HG03442 (cell line): ENCODE measurements around the gene NAT14.
"Not testable (repeated sequence)": the region's sequence is repeated elsewhere in the genome, so short reads cannot be mapped to it uniquely, and the experiment has no call there.

Source experiments
- ATAC-seq: cut with Tn5 transposase; IDR thresholded peaks from one replicate; pipeline ENCODE4 v1.9.1; 2021; ENCODE audit warnings: mild to moderate bottlenecking, moderate library complexity; ENCODE audit not compliant: unreplicated experiment

Gene NAT14, protein sequence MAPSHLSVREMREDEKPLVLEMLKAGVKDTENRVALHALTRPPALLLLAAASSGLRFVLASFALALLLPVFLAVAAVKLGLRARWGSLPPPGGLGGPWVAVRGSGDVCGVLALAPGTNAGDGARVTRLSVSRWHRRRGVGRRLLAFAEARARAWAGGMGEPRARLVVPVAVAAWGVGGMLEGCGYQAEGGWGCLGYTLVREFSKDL

DNA sequence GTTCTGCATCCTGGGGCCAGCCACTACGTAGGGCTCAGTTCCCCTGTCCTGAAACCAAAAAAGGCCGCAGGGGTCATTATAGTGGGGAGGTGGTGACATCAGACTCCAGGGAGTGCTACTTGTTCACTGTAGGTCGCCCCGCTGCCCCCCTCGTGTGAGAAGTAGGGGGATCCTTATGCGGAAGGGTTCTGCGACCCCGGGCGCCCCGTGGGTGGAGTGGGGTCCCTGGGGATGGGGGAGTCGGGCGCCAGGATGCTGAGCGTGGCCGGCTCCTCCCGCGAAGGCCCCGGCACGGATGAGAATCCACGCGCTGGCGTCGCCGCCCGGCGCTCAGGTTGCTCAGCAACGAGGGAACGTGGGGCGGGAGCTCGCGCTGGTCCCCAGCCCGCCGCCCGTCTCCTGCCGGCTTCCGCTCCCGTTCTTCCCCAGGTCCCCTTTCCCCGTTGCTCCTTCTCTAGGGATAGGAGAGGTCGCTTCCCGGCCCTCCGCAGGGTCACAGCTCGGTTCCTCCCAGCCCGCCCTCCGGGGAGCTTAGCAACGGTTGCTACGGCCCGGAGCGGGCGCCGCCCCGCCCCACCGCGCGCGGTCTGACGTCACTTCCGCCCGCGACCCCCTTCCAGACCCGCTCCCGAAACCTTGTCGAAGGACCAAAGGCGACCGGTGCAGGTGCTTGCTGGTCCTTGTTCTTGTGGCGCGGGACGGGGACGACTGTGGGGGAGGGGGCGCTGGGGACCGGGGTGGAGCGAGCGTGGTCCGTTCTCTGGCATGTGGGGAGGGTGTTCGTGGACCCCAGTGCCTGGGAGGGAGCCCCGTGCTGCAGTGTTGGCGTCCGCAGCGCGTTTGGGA is at the start of gene NAT14:
Gene NAT14, plus strand, starts transcription at position 596 of the 846 bp plus-strand sequence. CDS start 521 bp downstream, outside the sequence.
- ATAC-seq: no peak

DNA sequence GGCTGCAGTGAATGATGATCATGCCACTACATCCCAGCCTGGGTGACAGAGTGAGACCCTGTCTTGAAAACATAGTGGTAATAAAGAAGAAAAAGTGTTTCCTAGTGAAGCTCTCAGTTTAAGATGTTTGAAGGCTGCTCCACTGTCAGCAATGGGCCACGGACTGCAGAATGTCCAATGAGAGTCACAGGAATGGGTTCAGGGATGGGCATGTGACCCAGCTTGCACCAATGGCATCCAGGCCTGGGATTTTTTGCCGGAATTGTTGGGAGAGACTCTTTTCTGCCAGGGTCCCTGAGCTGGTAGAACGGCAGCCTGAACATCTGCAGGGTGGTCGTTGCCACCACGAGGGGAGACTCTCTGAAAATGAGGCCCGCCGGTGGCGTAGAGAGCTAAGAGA is 48.1 kb upstream of the NAT14 start:
- ATAC-seq: no peak

DNA sequence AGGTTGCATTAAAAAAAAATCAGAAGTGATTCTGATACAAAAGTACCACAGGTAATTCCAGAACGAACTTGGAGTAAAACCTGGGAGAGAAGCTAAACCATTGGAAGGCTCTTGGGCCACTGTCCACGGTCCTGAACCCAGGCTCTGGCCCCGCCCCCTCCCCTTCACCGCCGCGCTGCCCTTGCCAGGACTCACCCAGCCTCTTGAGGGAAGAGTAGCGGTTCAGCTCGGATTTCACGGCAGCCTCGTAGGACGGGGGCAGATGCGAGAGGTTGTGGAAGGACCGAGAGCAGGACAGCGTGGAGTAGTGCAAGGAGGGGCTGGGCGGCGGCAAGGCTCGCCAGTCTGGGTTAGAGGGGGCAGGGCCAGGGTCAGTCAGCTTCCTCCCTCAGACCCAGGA is 47.6 kb upstream of the NAT14 start:
- no peak for ATAC-seq

DNA sequence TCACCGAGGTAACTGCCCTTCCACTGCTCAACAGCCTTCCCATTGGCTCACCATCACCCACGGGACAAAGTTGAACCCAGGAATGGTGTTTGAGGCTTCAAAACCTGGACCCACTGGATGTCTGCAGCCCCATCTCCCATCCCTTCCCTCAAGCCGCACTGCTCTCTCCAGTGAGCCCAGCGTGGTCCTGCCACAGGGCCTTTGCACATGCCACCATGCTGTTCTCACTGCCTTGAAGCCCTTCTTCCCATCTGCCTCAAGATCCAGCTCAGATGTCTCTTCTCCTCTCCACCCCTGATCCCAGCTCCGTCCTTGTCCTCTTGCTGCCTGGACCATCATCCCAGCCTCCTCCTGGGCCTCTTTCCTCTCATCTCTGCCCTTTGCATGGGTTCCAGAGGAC is 45.9 kb upstream of the NAT14 start:
- no peak for ATAC-seq

DNA sequence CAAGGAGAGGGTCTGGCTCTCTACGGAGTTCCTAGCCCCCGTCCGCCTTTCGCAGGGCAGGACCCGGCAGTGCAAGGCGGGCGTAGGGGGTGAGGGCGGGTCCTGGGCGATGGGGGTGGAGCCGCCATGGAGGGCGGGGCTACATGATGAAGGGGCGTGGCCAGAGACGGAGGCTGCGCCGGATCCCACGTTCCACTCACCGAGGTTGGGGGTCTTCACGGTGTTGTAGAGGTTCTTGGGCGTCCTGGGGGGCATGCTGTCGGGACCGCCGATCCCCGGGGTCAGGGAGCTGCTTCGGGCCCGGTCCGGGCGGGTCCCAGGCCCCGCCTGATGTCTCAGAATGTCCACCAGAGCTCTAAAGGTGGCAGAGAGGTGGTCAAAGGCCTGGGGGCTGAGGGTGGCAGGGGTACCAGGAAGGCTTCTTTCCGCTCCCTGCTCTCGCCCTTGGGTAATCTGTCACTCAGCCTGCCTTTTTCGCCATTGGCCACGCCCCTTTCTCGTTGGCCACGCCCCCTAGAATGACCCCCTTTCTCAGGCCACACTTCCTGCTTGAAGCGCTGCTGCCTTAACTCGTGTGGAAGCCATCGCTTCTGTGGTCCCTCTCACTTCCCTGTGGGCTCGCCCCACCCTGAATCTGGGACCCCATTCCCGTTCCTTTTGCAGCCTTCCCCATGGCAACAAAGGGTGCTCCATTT is 44.4 kb upstream of the NAT14 start:
- no peak for ATAC-seq

DNA sequence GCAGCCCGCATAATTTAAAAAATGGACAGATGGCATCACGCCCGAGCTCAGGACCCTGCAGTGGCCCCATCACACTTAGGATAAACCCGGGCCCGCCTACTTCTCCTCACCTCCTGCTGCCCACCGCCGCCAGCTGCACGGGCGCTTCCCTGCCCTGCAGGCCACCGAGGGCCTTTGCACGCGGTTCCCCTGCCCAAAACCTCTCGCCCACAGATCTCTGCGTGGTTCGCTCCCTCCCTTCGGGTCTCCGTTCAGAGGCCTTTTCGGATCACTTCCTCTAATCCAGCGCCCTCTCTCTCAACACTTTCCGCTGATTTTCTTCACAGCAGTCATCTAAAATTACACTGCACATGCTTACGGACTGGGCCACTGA is 43.7 kb upstream of the NAT14 start:
- no peak for ATAC-seq

DNA sequence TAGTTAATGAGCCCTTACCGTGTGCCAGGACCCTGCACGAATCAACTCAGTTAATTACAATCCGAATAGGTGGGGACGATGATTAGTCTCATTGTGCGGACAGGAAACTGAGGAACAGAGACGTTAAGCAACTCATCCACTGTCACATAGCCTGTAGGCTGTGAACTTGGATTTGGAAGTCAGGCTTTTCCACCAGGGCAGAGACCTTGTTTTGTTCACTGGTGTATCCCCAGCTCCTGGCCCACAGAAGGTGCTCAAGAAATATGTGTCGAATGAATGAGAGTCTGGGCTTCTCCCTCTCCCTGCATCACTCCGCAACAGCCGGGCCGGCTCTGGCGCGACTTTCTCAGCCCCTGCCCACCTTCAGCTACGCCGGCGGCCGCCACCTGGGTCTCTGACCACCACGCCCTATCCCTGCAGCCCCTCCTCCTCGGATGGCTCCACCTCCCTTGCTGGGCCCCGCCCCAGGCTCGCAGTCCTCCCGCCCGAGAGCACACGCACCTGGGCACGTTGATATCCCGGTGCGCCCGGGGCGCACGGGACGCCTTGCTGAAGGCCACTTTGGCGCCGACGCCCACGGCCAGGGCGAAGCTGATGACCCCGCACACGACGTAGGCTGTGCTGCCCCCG is 43.2 kb upstream of the NAT14 start:
- no peak for ATAC-seq

DNA sequence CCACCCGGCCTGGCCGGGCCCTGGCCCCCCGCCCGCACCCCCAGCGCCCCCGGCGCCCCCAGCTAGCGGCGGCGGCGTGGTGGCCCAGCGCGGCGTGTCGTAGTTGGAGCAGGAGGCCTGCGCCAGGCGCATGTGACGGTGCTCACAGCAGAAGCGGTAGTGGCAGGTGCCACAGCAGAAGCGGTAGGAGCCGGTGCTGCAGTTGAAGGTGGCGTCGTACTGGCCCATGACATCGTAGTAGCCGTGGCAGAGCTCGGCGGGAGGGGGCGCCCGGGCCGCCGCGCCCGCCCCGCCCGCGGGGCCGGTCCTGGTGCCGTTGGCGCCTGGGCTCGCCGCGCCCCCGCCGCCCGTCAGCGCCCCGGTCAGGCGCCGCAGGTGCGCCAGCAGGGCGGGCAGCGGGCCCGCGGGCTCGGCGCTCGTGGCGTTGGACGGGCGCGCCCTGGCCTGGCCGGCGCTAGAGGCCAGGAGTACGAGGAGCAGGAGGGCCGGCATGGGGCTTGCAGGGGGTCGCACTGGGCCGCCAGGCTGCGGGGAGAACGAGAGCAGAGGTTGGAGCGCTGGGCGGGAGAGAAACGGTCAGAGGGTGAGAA is 42.5 kb upstream of the NAT14 start:
- no peak for ATAC-seq

DNA sequence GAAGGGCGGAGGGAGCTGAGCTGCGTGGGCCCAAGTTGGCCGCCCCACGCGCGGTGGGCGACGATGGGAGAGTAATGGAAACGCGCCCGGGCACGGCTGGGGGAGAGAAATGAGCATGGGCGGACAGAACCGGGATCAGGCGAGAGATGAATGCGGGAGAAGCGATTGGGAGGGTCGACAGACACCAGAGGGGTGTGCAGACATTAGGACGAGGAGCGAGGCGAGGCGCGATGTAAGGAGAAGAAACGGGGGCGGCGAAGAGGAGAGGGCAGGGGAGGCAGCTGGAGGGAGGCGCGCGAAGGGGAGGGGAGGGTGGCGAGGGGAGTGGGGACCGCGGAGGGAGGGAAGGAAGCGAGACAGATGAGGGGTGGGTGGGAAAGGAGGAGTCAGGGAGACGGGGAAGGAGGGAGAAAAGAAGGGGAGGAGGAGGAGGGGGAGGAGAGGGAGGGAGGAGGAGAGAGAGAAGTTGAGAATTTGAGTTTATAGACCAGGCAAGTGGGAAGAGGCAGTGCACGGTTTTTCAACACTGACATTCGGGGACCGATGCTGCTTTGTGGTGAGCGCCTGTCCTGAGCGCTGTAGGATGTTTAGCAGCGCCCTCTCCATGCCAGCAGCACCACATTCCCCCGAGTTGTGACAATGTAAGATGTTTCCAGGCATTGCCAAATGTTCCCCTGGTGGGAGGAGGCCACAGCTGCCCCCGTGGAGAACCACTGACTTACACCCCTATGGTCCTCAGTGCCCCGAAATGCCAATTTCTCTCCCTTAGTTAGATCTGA is 41.8 kb upstream of the NAT14 start, which contains the start of gene SHISA7:
Gene SHISA7, minus strand, starts transcription at position 256 of the 779 bp plus-strand sequence. CDS start 437 bp downstream, outside the sequence.
- ATAC-seq: no peak

DNA sequence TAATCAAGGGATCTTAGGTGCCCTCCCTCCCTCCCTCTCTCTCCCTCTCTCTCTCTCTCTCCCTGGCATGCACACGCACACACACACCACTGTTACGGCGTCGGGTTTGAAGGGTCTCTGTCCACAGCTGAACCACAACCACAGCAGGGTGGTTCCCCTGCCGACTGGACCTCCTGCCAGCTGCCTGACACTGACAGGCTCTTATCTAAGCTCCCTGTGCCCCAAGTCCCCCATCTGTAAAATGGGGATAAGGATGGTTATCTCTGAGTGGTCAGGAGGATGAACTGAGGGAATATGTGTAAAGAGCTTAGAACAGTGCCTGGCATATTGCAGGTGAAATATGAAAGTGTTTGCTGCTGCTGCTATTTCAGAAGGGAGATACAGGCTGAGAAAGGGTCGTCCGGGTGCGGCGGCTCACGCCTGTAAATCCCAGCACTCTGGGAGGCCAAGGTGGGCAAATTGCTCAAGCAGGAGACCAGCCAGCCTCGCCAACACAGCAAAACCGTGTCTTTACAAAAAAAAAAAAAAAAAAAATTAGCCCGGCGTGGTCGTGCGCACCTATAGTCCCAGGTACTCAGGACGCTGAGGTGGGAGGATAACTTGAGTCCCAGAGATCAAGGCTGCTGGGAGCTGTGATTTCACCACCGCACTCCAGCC is 41.0 kb upstream of the NAT14 start:
- ATAC-seq: no peak

DNA sequence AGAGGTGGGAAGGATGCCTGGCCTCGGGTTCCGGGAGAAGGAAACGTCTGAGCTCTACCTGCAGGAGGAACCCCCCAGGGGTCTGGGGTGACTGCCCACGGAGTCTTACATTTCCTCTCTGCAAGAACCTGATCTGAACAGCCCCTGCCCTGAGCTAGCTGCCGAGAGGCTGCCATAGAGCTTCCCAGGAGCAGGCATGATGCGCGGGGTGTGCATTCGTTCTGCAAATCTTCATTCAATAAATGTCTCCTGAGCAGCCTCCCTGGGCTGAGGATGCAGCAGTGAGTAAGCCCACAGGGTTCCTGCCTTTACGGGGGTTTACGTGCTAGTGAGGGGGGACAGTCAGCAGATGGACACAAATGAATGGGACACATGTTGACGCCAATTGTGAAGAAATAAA is 40.3 kb upstream of the NAT14 start:
- ATAC-seq: no peak

DNA sequence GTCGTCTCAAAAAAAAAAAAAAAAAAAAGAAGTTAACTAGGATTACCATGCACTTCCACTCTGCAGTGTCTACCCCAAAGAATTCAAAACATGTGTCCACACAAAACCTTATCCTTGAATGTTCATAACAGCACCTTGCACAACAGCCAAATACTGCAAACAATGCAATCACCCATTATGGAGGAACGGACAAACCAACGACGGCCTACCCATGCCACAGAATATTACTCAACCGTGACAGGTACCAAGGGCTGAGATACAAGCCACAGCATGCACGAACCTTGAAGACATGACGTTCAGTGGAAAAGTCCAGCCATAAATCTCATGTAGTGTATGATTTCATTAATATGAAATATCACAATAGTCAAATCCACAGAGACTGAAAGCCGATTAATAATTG is 38.9 kb upstream of the NAT14 start:
- ATAC-seq: no peak

DNA sequence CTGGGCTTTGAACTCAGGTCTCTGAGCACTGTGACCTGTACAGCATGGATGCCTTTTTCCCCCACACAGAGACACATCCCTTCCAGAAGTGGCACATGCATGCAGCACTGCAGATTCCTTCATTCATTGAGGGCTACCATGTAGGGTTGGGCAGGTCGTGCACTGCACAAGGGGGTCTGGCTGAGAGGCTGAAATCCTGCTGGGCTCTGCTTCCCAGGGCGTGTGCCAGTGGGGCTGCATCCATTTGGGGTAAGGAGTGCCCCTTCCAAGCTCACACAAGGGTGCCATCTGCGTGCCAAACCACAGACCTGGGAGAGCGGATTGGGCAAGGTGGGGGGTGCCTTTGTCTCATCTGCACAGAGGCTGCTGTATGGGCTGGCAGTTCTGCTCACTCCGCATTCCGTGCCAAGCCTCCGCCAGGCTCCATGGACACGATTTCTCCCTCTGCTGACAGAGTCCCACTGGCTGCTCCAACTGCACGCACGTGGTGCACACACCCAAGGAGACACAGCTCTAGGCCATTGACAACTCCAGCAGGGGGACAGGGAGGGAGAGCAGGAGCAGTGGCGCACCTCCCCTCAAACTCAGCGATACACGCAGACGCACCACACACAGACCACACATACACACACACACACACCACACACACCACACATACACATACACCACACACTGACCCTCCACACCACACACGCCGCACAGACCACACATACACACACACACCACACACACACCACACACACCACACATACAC is 37.4 kb upstream of the NAT14 start:
- no peak for ATAC-seq

DNA sequence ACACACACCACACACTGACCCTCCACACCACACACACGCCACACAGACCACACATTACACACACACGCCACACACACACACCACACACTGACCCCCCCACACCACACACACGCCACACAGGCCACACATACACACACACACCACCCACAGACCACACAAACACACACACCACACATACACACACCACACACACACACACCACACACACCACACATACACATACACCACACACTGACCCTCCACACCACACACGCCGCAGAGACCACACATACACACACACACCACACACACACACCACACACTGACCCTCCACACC is 36.9 kb upstream of the NAT14 start:
- ATAC-seq: not testable (repeated sequence)

DNA sequence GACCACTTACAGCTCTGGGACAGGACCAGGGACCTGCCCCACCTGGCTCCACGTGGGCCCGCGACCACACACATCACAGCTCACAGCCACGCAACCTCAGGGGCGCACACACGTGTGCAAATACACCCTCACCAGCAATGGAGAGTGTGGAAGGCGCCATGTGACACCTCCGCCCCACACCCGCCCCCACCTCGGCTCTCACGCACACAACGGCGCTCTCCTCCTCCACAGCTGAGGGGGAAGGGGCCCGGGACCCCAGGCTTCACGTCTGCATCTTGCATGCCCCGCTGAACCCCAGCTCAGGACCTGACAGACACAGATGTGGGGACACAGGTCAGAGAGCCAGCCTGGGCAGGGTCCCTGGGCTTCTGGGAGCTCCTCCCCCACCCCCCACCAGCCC is 35.5 kb upstream of the NAT14 start:
- no peak for ATAC-seq

DNA sequence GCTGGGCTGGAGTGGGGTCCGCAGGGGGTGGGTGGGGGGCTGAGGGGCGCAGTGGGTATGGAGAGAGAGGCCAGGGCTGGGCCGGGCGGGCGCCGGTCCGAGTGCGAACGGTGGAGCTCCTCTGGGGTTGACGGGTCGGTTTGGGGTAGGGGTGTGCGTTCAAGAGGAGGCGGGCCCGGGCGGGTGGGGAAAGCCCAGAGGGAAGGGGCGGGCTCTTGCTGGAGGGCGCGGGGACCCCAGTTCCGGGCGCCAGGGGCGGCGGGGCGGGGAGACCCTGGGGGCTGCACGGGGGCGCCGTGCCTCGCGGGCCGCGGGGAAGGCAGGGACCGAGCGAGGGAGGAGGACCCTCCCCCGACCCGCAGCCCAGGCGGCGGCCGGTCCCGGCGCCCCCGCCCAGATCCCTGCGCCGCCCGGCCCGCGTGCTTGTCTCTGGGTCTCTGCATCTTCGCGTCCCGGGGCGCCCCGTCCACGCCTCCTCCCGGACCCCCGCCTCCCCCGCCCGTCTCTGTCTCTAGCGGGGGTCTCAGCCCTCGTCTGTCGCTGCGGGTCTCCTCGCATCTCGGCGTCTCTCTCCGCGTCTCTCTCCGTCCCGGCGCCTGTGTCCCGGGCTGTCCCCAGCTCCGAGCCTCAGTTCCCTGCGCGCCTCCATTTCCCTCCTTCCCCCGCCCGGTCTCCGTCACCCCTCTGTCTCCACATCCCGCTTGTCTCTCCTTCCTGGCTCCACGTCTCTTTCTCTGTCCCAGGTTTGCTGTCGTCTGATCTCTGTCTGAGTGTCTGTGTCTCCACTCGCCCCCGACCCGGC is 33.6 kb upstream of the NAT14 start:
- ATAC-seq: no peak

DNA sequence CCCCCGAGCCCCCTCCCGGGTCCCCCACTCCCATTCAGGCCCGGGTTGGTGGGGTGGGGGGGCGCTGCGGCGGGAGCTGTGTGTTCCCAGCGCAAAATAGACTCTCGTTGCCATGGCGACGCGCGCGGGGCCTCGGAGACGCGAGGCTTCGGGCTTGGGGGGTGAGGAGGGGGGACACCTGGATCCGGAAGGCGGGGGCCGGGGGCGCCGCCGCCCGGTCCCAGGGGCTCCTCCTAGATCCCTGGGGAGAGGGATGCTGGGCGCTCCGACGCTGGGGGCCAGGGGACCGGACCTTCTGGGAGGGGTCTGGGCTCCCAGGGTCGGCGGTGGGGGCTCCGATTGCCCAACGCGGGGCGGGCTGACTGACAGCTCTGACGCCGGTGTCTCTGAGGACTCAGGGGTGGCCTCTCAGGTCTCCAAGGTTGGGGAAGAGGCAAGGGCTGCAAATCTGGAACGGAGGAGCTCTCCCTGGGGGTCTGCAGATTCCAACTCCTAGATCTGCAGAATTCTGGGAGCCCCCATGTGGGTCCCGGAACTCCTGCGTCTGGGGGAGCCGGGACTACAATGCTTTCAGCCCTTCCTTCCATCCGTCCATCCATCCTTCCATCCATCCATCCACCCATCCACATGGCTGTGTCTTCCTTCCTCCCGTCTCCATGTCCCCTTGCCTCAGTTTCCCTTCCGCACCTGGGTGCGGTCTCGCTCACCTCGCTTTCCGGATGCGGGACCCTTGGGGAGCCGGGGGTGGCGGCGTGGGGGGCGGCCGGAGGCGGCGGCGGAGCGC is 32.8 kb upstream of the NAT14 start:
- ATAC-seq: no peak
